GM19397 (cell line): ENCODE measurements around the gene PIK3C2A.

Experiments
- ATAC-seq: cut with Tn5 transposase; IDR thresholded peaks from one replicate; pipeline ENCODE4 v1.9.1; 2021; ENCODE audit warnings: mild to moderate bottlenecking, moderate library complexity; ENCODE audit not compliant: unreplicated experiment

The PIK3C2A gene

DNA sequence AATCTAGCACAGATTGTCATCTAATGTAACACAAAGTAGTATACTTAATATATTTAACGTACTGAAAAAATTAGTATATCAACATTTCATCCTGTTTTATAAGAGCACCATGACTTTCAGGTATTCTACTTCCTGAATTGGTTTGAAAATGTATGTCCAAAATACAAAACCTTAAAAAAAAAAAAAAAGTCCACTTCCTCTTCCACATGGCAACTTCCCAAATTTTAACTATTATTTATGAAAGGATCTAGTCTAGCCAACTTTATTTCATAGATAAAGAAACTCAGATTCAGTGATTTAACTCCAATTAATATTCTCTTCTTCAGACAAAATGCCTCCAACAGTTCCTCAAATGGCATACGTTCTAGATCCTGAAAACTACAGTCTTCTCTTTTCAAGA, 44.0 kb downstream of the PIK3C2A start:
- ATAC-seq: no peak

DNA sequence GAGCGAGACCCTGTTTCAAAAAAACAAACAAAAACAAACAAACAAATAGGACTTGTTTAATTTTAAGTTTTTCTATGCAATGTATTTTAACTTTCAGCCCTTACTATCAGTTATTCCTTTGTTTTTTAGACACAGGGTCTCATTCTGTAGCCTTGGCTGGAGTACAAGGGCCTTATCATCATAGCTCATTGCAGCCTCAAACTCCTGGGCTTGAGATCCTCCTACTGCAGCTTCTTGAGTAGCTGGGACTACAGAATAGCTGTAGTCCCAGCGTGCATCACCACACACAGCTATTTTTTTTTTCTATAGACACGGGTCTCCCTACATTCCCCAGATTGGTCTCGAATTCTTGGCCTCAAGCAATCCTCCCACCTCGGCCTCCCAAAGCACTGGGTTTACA, 44.5 kb downstream of the PIK3C2A start:
- ATAC-seq: no peak

DNA sequence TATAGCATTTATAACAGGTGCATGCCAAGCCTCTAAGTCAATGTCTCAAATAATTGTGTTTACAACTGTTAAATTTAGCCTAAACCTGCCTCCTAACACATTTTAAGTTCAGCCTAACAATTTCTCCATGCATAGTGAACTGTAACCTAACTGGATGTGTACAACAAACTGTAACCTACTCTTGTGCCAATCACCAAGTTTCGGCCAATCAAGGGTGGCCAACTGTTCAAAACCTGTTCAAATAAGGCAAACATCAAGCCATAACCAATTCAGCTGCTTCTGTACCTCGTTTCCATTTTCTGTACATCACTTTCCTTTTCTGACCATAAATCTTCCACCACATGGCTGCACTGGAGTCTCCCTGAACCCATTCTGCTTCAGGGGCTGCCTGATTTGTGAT, 45.4 kb downstream of the PIK3C2A start:
- ATAC-seq: no peak

DNA sequence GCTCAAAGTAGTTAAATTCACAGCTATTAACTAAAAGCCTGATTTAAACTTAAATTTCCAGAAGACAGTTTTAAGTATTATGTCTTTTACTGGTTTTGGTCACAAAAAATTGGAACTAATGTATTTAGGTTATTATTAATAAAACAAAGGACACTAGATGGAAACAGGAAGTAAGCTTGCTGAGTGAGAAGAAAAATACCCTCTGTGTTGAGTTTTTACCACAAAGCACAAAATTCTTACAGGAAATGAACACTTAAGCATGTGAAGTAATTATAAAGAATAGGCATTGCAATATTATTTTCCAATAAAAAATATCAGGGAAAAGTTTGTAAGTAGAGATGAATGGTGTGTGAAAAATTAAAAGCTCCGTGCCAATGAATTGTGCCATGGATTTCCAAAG, 46.3 kb downstream of the PIK3C2A start:
- no peak for ATAC-seq

DNA sequence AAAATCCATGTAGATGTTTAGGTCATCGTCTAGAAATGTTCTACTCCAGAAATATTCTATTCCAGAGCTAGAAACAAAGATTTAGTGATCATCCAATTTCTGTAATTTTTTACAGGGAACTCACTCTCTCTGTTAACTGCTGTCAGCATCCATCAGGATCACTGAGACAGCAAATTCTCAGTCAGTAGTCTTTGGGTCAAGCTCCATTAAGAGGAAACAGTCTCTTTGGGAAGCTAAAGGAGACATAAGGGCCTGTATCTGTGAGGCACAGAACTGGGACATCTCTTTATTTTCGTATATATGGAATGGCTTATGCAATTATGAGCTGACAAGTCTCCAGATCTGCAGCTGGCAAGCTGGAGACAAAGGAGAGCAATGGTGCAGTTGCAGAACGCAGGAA, 48.3 kb downstream of the PIK3C2A start:
- no peak for ATAC-seq
